ENCODE results near the gene LMF2.
"Not testable (repeated sequence)": the region's sequence is repeated elsewhere in the genome, so short reads cannot be mapped to it uniquely, and the experiment has no call there.

The LMF2 gene

GRCh38 chr22:50545522-50546325, 38.2 kb upstream of the LMF2 start, which contains the start of gene KLHDC7B:
TSS of gene KLHDC7B (plus strand) at chr22:50545899. CDS start at chr22:50546244, 345 bp downstream.
- DNase-seq (ENCODE audit: extremely low spot score): no peak
- TF ChIP-seq FOXM1 (IDR thresholded peaks at IDR 0.05; ENCODE audit: borderline replicate concordance) (no peak), SP1 (IDR thresholded peaks at IDR 0.05) (no peak), CTBP1 (IDR thresholded peaks at IDR 0.05; ENCODE audit: borderline replicate concordance) (no peak), FOXK2 (IDR thresholded peaks at IDR 0.05) (no peak), L3MBTL2 (conservative IDR thresholded peaks at IDR 0.05) (no peak), NFRKB (IDR thresholded peaks at IDR 0.05) (no peak)
- ChIA-PET POLR2A (interaction anchor here (0.8 to 1.9 kb wide), 3 partner anchors 17 to 38 kb away, joined by 3 to 13 read pairs (median 3); partner anchors contain the start of genes LMF2, NCAPH2, SCO2 and SYCE3), CTCF (interaction anchor here (1.1 to 1.9 kb wide), 4 partner anchors 9 to 20 kb away, joined by 4 to 12 read pairs (median 8); partner anchors contain the start of genes SCO2 and SYCE3)

- ChIA-PET CTCF (interaction anchor here (1.1 to 1.9 kb wide), 4 partner anchors 10 to 19 kb away, joined by 4 to 12 read pairs (median 8); partner anchors contain the start of genes SCO2 and SYCE3), POLR2A (interaction anchor here (0.9 to 1.9 kb wide), 2 partner anchors 18 to 19 kb away, joined by 3 to 13 read pairs; partner anchors contain the start of genes SCO2 and SYCE3)
- DNase-seq (ENCODE audit: extremely low spot score): no peak
- TF ChIP-seq CTBP1 (IDR thresholded peaks at IDR 0.05; ENCODE audit: borderline replicate concordance) (no peak), FOXM1 (IDR thresholded peaks at IDR 0.05; ENCODE audit: borderline replicate concordance) (no peak), TARDBP (IDR thresholded peaks at IDR 0.05) (no peak), HDGF (IDR thresholded peaks at IDR 0.05; ENCODE audit: borderline replicate concordance) (no peak), NFRKB (IDR thresholded peaks at IDR 0.05) (no peak), ARNT (IDR thresholded peaks at IDR 0.05) (no peak), L3MBTL2 (conservative IDR thresholded peaks at IDR 0.05) (no peak), PKNOX1 (IDR thresholded peaks at IDR 0.05) (no peak), ELF4 (IDR thresholded peaks at IDR 0.05) (no peak), BHLHE40 (IDR thresholded peaks at IDR 0.05; ENCODE audit: borderline replicate concordance) (no peak), ZNF384 (IDR thresholded peaks at IDR 0.05) (no peak), FOXK2 (IDR thresholded peaks at IDR 0.05) (no peak), LEF1 (IDR thresholded peaks at IDR 0.05; ENCODE audit: borderline replicate concordance) (no peak), FOXA1 (IDR thresholded peaks at IDR 0.05) (no peak)
These were observed 37.3 kb upstream of the LMF2 start for GRCh38 chr22:50544746-50545253.

GRCh38 chr22:50544078-50544745, 36.7 kb upstream of the LMF2 start:
- no peak for TF ChIP-seq ZNF384 (IDR thresholded peaks at IDR 0.05)
- TF ChIP-seq SP1 (IDR thresholded peaks at IDR 0.05): no peak
- no peak for TF ChIP-seq FOXK2 (IDR thresholded peaks at IDR 0.05)
- no peak for TF ChIP-seq NFRKB (IDR thresholded peaks at IDR 0.05)
- TF ChIP-seq ARNT (IDR thresholded peaks at IDR 0.05): no peak
- no peak for TF ChIP-seq BHLHE40 (IDR thresholded peaks at IDR 0.05; ENCODE audit: borderline replicate concordance)
- no peak for TF ChIP-seq LEF1 (IDR thresholded peaks at IDR 0.05; ENCODE audit: borderline replicate concordance)
- no peak for TF ChIP-seq L3MBTL2 (conservative IDR thresholded peaks at IDR 0.05)
- TF ChIP-seq FOXA1 (IDR thresholded peaks at IDR 0.05): no peak
- TF ChIP-seq TARDBP (IDR thresholded peaks at IDR 0.05): no peak
- TF ChIP-seq HDGF (IDR thresholded peaks at IDR 0.05; ENCODE audit: borderline replicate concordance): no peak
- TF ChIP-seq PKNOX1 (IDR thresholded peaks at IDR 0.05): no peak
- no peak for TF ChIP-seq SUZ12 (IDR thresholded peaks at IDR 0.05)
- no peak for TF ChIP-seq CTBP1 (IDR thresholded peaks at IDR 0.05; ENCODE audit: borderline replicate concordance)
- TF ChIP-seq ELF4 (IDR thresholded peaks at IDR 0.05): no peak
- no peak for TF ChIP-seq FOXM1 (IDR thresholded peaks at IDR 0.05; ENCODE audit: borderline replicate concordance)
- peak; percentile 91 for DNase-seq (ENCODE audit: extremely low spot score)
- ChIA-PET CTCF (interaction anchor here (1.6 to 1.8 kb wide), 2 partner anchors 11 to 19 kb away, joined by 6 to 11 read pairs; partner anchors contain the start of gene SCO2), POLR2A (no interaction called here)

GRCh38 chr22:50542416-50542927, 35.0 kb upstream of the LMF2 start:
- ChIA-PET POLR2A (interaction anchor here (1.0 kb wide), 1 partner anchor 17 kb away, joined by 4 read pairs; the partner anchor contains the start of gene SCO2), CTCF (no interaction called here)
- TF ChIP-seq SP1 (IDR thresholded peaks at IDR 0.05) (no peak), ELF4 (IDR thresholded peaks at IDR 0.05) (no peak), L3MBTL2 (conservative IDR thresholded peaks at IDR 0.05) (no peak)
- DNase-seq (ENCODE audit: extremely low spot score): no peak

GRCh38 chr22:50541667-50542026, 34.1 kb upstream of the LMF2 start:
- ChIA-PET CTCF (interaction anchor here (1.8 kb wide), 1 partner anchor 22 kb away, joined by 7 read pairs; the partner anchor contains the start of gene SYCE3), POLR2A (interaction anchor here (7.3 kb wide), 1 partner anchor 17 kb away, joined by 49 read pairs; the partner anchor contains the start of gene SCO2)
- DNase-seq (ENCODE audit: extremely low spot score): not testable (repeated sequence)

- TF ChIP-seq HDGF (IDR thresholded peaks at IDR 0.05; ENCODE audit: borderline replicate concordance): no peak
- ChIA-PET CTCF (interaction anchor here (1.8 to 3.4 kb wide), 2 partner anchors 15 to 23 kb away, joined by 7 to 11 read pairs; partner anchors contain the start of genes SCO2 and SYCE3), POLR2A (interaction anchor here (7.3 kb wide), 1 partner anchor 15 kb away, joined by 49 read pairs; the partner anchor contains the start of gene SCO2)
- DNase-seq (ENCODE audit: extremely low spot score): no peak
These were observed 32.9 kb upstream of the LMF2 start for GRCh38 chr22:50540381-50540780.
